BE2C (cell line): Measurements from ENCODE around the gene AFMID.

Experiments
- DNase-seq: peaks from one replicate; pipeline ENCODE4 v3.0.0-alpha.2; 2020
- H3K27me3 ChIP-seq: fragments of 250-450 bp; sonication (Bioruptor Pico); 2 replicates; pipeline ENCODE4 v1.5.1; 2020; ENCODE audit warnings: mild to moderate bottlenecking
- H3K36me3 ChIP-seq: fragments of 250-450 bp; sonication (Bioruptor Pico); 2 replicates; pipeline ENCODE4 v1.5.1; 2020; ENCODE audit warnings: mild to moderate bottlenecking
- H3K4me1 ChIP-seq: fragments of 250-450 bp; sonication (Bioruptor Pico); 2 replicates; pipeline ENCODE4 v1.5.1; 2020
- H3K4me3 ChIP-seq: 2 replicates; pipeline ENCODE4 v1.5.1; 2011; ENCODE audit warnings: low read depth, low read length
- H3K9me3 ChIP-seq: fragments of 250-450 bp; sonication (Bioruptor Pico); 2 replicates; pipeline ENCODE4 v1.5.1; 2020
- CTCF ChIP-seq: IDR thresholded peaks from 2 replicates; pipeline ENCODE4 v1.5.1; 2012; ENCODE audit warnings: mild to moderate bottlenecking, low read depth, low read length

The AFMID gene

DNA sequence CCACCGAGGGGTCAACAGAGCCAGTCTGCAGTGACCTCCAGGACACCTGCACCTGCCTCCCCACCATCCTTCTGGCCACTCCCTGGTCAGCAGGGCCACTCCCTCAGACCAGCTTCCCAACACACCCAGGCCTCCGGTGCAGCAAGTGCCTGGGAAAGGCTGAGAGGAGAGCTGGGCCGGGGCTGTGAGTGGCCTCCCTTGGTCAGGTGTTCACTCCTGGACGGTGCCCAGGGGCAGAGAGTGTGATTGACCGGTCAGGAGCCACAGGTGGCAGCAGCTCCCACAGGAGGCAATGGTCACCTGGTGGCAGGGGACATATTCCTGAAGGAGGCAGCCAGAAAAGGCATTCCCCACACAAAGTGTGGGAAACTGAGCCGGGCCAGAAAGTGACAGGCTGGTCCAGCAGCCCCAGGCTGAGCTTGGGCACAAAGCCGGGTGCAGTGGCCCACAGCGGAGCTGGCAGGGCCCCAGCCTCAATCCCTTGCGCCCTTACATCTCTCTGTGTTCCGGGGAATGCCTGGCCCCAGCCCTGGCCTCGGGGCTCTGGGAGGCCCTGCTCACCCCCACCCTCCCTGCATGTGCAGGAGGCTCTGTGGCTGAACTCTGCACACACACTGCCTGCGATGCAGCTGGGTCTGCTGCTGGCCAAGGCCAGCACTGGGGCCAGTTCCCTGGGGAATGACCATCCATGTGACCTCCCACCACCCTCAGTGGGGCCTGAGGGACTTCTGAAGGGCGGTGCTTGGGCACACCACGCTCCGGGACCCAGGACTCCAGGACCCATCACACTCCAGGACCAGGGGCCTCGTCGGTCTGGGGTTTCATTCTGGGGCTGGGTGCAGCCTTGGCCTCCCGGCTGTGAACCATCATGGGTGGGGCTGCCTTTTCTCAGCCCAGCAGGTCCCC, 42.2 kb upstream of the AFMID start:
- H3K36me3 ChIP-seq = no peaks in the 10 kb centered on the region
- DNase-seq = peak; percentile 66
- H3K4me1 ChIP-seq = peaks cover 20% of the 10 kb centered on the region
- H3K9me3 ChIP-seq = no peaks in the 10 kb centered on the region
- no peaks in the 10 kb centered on the region for H3K27me3 ChIP-seq
- no peak overlapping the region for H3K4me3 ChIP-seq
- TF ChIP-seq CTCF = no peak

- H3K9me3 ChIP-seq = no peaks in the 10 kb centered on the region
- no peak for DNase-seq
- H3K4me1 ChIP-seq = peaks cover 20% of the 10 kb centered on the region
- H3K4me3 ChIP-seq = no peak overlapping the region
- H3K27me3 ChIP-seq = no peaks in the 10 kb centered on the region
- no peaks in the 10 kb centered on the region for H3K36me3 ChIP-seq
- no peak for TF ChIP-seq CTCF
These were observed 40.7 kb upstream of the AFMID start for GRCh38 chr17:78146471-78146869.

GRCh38 chr17:78146881-78147280, 40.3 kb upstream of the AFMID start:
- TF ChIP-seq CTCF = no peak
- Histone ChIP-seq H3K4me1 (peaks cover 20% of the 10 kb centered on the region), H3K36me3 (no peaks in the 10 kb centered on the region), H3K27me3 (no peaks in the 10 kb centered on the region), H3K4me3 (no peak overlapping the region), H3K9me3 (no peaks in the 10 kb centered on the region)
- DNase-seq = no peak

GRCh38 chr17:78147315-78147998, 39.7 kb upstream of the AFMID start:
- no peak for TF ChIP-seq CTCF
- no peaks in the 10 kb centered on the region for H3K27me3 ChIP-seq
- no peaks in the 10 kb centered on the region for H3K36me3 ChIP-seq
- H3K9me3 ChIP-seq = no peaks in the 10 kb centered on the region
- H3K4me3 ChIP-seq = no peak overlapping the region
- peaks cover 18% of the 10 kb centered on the region for H3K4me1 ChIP-seq
- DNase-seq = no peak

GRCh38 chr17:78148286-78149016, 38.7 kb upstream of the AFMID start:
- no peak for TF ChIP-seq CTCF
- DNase-seq = no peak
- H3K36me3 ChIP-seq = no peaks in the 10 kb centered on the region
- H3K9me3 ChIP-seq = no peaks in the 10 kb centered on the region
- no peak overlapping the region for H3K4me3 ChIP-seq
- no peaks in the 10 kb centered on the region for H3K27me3 ChIP-seq
- peaks cover 18% of the 10 kb centered on the region for H3K4me1 ChIP-seq
